Ovary (tissue), 9 donors: ENCODE measurements around the gene FNBP1. TPM values are rescaled to one million over a fixed set of nuclear protein-coding genes. Genes with fewer than 3 reads are reported as not detected.
"Not testable (repeated sequence)": the region's sequence is repeated elsewhere in the genome, so short reads cannot be mapped to it uniquely, and the experiment has no call there.

Experiments used
- DNase-seq, 5 donors: peaks; one replicate each; pipeline ENCODE4 v3.0.0-alpha.2; 2019 to 2020
- H3K27ac ChIP-seq, 2 donors: fragments of 200-600 bp; one replicate each; pipeline versions ENCODE4 v1.5.1 to v1.8.0; 2019 to 2022
- H3K27me3 ChIP-seq: fragments of 200-600 bp; one replicate; pipeline ENCODE4 v1.8.0; 2022
- H3K36me3 ChIP-seq: fragments of 200-600 bp; sonication (generic); one replicate; pipeline ENCODE4 v1.5.1; 2019
- H3K4me1 ChIP-seq: one replicate; pipeline ENCODE4 v1.8.1; 2013; ENCODE audit warnings: mild to moderate bottlenecking, moderate library complexity; ENCODE audit not compliant: insufficient read depth
- H3K4me3 ChIP-seq: fragments of 200-600 bp; sonication (generic); one replicate; pipeline ENCODE4 v1.5.1; 2017
- H3K9me3 ChIP-seq, 2 donors: fragments of 200-600 bp in 1 of 2; sonication (generic) in 1 of 2; one replicate each; pipeline versions ENCODE4 v1.5.1 to v1.8.1; 2013 to 2019; ENCODE audit warnings: mild to moderate bottlenecking in 1 of 2, moderate library complexity in 1 of 2
- EP300 ChIP-seq: sonication (generic); formaldehyde crosslinking; IDR thresholded peaks from one replicate; pipeline ENCODE4 v1.6.1; 2017; ENCODE audit warnings: antibody characterized with exemption
- POLR2A ChIP-seq: fragments of 450-650 bp; IDR thresholded peaks from one replicate; pipeline ENCODE4 v1.6.1; 2017; ENCODE audit warnings: antibody characterized with exemption, mild to moderate bottlenecking, moderate library complexity
- WGBS, 3 donors: extraction: QIAGEN DNeasy Blood & Tissue Kit in 1 of 3; methylation state at CpG; one replicate each; pipeline versions ENCODE4 v1.1.5 to v1.1.7; 2013 to 2017; 5-methylcytosine and 5-hydroxymethylcytosine counted together
- intact Hi-C, 4 donors: fragments of 100-400 bp; cut with DNase I; formaldehyde crosslinking; loops; one replicate each; pipeline versions ENCODE4 v1.11.0 to v1.15.1; 2022 to 2023
- polyA plus RNA-seq, 2 donors: library from polyadenylated mRNA; stranded (reverse); fragments of 200-250 nt in 1 of 2; fragments of 350-450 nt in 1 of 2; fragmentation: Illumina TruSeq in 1 of 2; extraction: RNeasy Lipid Tissue Mini Kit (QIAGEN cat#74804) in 1 of 2; gene quantifications; one replicate each; pipeline ENCODE4 v1.2.3, GENCODE V29; 2013 to 2014
- total RNA-seq, 7 donors: library from RNA; depleted of rRNA in 2 of 7; stranded (reverse); fragments of >200 nt in 2 of 7; fragmentation: NEBNext Ultra II Directional in 3 of 7; extraction: Animal tissue kit (Norgen Biotek cat#: 25700) in 3 of 7; gene quantifications; one replicate each; pipeline versions ENCODE4 v1.1.0 to v1.2.4, GENCODE V29; 2016 to 2023
- TF ChIP-seq, protein P1 (sequence below), 3 donors: fragments of 450-650 bp in 2 of 3; fragments of 200-600 bp in 1 of 3; IDR thresholded peaks; one replicate each; pipeline versions ENCODE4 v1.5.1 to v1.8.0; 2016 to 2022; ENCODE audit warnings: antibody characterized with exemption in 3 of 3, mild to moderate bottlenecking in 1 of 3
- donor health status: DM: no; HTN: no; CAD: no; lungs with moderate emphysema.
- donor health status: DM: no; HTN: no; CAD: no.
- donor health status: Bipolar disorder and iron deficiency.
- donor health status: DM: yes; HTN: yes; CAD: no.
- donor health status: DM: no; HTN: no; CAD: no.
- donor health status: DM: yes; HTN: yes; CAD: no.

The FNBP1 gene
- total and polyA plus RNA-seq, 9 donors = 18.0 to 61.5 (median 49.0) TPM

DNA sequence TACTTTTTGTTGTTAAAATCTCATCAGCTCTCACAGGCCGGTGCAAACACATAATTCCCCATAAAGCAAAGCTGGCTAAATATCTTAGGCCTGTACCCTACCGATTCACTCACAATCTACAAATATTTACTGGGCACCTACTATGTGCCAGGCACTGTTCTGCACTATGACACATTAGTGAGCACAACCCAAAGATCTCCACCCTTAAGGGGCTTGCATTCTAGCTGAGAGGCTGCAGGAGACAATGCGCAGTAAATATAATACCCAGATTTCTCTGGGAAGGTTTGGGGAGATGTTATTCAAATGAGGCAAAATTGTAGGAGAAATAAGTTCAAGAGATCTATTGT lies 53.7 kb downstream of the FNBP1 start:
- Histone ChIP-seq H3K4me1 (peaks cover 5% of the 10 kb centered on the region), H3K9me3 (no peaks in the 10 kb centered on the region), H3K36me3 (no peaks in the 10 kb centered on the region), H3K4me3 (no peak overlapping the region), H3K27ac (no peak overlapping the region), H3K27me3 (no peaks in the 10 kb centered on the region)
- WGBS, 3 donors = 74 to 94% (median 91%) methylated on average over 3 of the region's 3 CpGs
- no peak for DNase-seq
- TF ChIP-seq EP300 (no peak), POLR2A (no peak)
- TF ChIP-seq, protein P1, sequence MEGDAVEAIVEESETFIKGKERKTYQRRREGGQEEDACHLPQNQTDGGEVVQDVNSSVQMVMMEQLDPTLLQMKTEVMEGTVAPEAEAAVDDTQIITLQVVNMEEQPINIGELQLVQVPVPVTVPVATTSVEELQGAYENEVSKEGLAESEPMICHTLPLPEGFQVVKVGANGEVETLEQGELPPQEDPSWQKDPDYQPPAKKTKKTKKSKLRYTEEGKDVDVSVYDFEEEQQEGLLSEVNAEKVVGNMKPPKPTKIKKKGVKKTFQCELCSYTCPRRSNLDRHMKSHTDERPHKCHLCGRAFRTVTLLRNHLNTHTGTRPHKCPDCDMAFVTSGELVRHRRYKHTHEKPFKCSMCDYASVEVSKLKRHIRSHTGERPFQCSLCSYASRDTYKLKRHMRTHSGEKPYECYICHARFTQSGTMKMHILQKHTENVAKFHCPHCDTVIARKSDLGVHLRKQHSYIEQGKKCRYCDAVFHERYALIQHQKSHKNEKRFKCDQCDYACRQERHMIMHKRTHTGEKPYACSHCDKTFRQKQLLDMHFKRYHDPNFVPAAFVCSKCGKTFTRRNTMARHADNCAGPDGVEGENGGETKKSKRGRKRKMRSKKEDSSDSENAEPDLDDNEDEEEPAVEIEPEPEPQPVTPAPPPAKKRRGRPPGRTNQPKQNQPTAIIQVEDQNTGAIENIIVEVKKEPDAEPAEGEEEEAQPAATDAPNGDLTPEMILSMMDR (IDR thresholded peaks at IDR 0.05) = no peak
- intact Hi-C loops = no loop called here

DNA sequence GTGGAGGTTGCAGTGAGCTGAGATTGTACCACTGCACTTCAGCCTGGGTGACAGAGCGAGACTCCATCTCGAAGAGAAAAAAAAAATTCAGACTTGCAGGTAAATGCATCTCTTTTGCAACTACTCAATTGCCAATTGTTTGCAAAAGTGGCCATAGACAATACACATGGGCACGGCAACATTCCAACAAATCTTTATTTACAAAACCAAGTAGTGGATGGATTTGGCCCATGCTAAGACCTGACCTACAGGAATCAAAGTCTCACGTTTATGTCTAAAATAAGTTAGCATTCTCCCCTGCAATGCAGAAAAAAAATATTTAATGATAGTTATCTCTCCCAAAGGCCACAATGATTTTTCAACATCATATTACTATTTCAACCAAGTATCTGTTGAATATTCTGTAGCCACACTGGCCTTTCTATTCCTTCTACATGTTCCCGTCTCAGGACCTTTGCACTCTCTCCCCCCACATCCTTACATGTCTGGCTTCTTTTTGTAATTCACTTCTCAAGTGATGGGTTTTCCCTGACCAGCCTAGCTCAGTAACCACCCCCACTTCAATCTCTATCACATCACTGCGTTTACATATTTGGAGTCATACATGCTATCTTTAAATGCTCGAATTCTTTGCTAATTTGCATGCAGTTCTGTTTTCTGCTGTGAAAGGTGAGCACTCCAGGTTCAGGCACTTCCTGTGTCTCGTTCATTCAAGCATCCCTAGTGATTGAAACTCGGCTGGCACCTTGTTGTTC lies 54.2 kb downstream of the FNBP1 start:
- intact Hi-C loops = no loop called here
- Histone ChIP-seq H3K36me3 (no peaks in the 10 kb centered on the region), H3K4me3 (no peak overlapping the region), H3K9me3 (no peaks in the 10 kb centered on the region), H3K4me1 (peaks cover 5% of the 10 kb centered on the region), H3K27me3 (no peaks in the 10 kb centered on the region), H3K27ac (no peak overlapping the region)
- 74 to 84% (median 81%) methylated on average over 9 of the region's 9 CpGs for WGBS, 3 donors
- no peak for TF ChIP-seq POLR2A
- no peak for TF ChIP-seq EP300
- TF ChIP-seq, protein P1 (IDR thresholded peaks at IDR 0.05) = no peak
- DNase-seq = no peak

DNA sequence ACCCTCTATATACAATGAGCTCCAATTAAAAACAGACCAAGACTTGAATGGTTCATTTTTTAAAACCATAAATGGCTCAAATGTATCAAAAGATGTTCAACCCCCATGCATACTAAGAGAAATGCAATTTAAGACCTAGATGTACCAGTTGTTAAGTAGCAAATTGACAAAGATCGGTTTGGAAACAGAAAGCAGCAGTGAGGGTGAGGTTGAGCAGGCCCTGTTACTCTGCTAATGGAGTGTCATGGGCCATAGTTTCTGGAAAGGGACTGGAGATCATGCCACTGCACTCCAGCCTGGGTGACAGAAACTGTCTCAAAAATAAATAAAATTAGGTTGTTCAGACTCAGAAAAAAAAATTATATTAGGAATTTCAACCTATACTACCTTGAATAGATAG lies 55.0 kb downstream of the FNBP1 start:
- TF ChIP-seq EP300 (no peak), POLR2A (no peak)
- TF ChIP-seq, protein P1 (IDR thresholded peaks at IDR 0.05) = no peak
- DNase-seq = no peak

DNA sequence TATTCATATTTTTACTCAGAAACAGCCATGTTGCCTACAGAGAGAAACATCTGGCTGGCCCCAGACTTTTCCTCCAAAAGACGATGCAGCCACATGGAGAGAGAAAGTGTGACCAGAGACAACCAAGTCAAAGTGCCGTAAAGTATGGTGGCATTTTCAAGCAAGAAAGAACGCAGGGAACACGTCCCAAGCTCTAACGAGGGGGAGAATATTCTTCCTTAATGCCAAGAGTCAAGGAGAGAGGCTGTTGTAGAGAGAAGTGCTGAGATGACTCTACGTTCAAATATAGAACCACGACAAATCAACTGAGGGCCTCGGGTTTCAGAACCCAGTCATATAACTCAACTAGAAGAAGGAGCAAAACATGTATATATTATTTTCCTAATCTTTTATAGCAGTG lies 55.9 kb downstream of the FNBP1 start:
- WGBS, 3 donors = 74 to 78% (median 76%) methylated on average over 8 of the region's 8 CpGs
- H3K36me3 ChIP-seq = no peaks in the 10 kb centered on the region
- H3K27me3 ChIP-seq = no peaks in the 10 kb centered on the region
- H3K4me1 ChIP-seq = peaks cover 5% of the 10 kb centered on the region
- no peak overlapping the region for H3K4me3 ChIP-seq
- TF ChIP-seq EP300 (no peak), POLR2A (no peak)
- TF ChIP-seq, protein P1 (IDR thresholded peaks at IDR 0.05) = no peak
- DNase-seq = no peak
- no peak overlapping the region for H3K27ac ChIP-seq
- intact Hi-C loops = no loop called here
- no peaks in the 10 kb centered on the region for H3K9me3 ChIP-seq

More for the DNA sequence above, 55.0 kb downstream of the FNBP1 start:
- Histone ChIP-seq H3K36me3 (no peaks in the 10 kb centered on the region), H3K9me3 (no peaks in the 10 kb centered on the region), H3K27ac (no peak overlapping the region), H3K4me3 (no peak overlapping the region), H3K27me3 (no peaks in the 10 kb centered on the region), H3K4me1 (peaks cover 5% of the 10 kb centered on the region)
- WGBS, 3 donors = 93 to 97% (median 94%) methylated on average over 1 of the region's 1 CpG
- intact Hi-C loops = no loop called here

DNA sequence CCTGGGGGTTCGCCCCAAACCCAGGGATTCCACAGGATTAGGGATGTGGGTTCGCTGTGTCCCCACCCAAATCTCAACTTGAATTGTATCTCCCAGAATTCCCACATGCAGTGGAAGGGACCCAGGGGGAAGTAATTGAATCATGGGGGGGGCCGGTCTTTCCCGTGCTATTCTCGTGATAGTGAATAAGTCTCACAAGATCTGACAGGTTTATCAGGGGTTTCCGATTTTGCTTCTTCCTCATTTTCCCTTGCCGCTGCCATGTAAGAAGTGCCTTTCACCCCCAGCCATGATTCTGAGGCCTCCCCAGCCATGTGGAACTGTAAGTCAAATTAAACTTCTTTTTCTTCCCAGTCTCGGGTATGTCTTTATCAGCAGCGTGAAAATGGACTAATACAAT lies 58.4 kb downstream of the FNBP1 start:
- H3K27ac ChIP-seq, H3K27me3 ChIP-seq, H3K4me1 ChIP-seq, DNase-seq, H3K4me3 ChIP-seq, intact Hi-C loops, H3K9me3 ChIP-seq, H3K36me3 ChIP-seq: not testable (repeated sequence)
- WGBS, 3 donors = 84 to 92% (median 87%) methylated on average over 9 of the region's 9 CpGs
